ENCODE data around the gene CADM3.

The CADM3 gene

GRCh38 chr1:159185121-159185520 is 13.7 kb downstream of the CADM3 start:
- TF ChIP-seq, protein P1, sequence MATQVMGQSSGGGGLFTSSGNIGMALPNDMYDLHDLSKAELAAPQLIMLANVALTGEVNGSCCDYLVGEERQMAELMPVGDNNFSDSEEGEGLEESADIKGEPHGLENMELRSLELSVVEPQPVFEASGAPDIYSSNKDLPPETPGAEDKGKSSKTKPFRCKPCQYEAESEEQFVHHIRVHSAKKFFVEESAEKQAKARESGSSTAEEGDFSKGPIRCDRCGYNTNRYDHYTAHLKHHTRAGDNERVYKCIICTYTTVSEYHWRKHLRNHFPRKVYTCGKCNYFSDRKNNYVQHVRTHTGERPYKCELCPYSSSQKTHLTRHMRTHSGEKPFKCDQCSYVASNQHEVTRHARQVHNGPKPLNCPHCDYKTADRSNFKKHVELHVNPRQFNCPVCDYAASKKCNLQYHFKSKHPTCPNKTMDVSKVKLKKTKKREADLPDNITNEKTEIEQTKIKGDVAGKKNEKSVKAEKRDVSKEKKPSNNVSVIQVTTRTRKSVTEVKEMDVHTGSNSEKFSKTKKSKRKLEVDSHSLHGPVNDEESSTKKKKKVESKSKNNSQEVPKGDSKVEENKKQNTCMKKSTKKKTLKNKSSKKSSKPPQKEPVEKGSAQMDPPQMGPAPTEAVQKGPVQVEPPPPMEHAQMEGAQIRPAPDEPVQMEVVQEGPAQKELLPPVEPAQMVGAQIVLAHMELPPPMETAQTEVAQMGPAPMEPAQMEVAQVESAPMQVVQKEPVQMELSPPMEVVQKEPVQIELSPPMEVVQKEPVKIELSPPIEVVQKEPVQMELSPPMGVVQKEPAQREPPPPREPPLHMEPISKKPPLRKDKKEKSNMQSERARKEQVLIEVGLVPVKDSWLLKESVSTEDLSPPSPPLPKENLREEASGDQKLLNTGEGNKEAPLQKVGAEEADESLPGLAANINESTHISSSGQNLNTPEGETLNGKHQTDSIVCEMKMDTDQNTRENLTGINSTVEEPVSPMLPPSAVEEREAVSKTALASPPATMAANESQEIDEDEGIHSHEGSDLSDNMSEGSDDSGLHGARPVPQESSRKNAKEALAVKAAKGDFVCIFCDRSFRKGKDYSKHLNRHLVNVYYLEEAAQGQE (IDR thresholded peaks at IDR 0.05; ENCODE audit: insufficient read depth in 1 of 2, low read depth in 2 of 2, low read length in 2 of 2) = no peak
- TF ChIP-seq FOXP2 (optimal IDR thresholded peaks at IDR 0.05; ENCODE audit: borderline replicate concordance, extremely low read depth, extremely low read length, insufficient read depth) (no peak), POLR2AphosphoS5 (IDR thresholded peaks at IDR 0.05; ENCODE audit: low read depth, low read length) (no peak), SIN3A (IDR thresholded peaks at IDR 0.05; ENCODE audit: borderline replicate concordance, insufficient read depth, low read length) (no peak), TAF1 (IDR thresholded peaks at IDR 0.05; ENCODE audit: borderline replicate concordance, insufficient read depth, low read length) (no peak)

DNA sequence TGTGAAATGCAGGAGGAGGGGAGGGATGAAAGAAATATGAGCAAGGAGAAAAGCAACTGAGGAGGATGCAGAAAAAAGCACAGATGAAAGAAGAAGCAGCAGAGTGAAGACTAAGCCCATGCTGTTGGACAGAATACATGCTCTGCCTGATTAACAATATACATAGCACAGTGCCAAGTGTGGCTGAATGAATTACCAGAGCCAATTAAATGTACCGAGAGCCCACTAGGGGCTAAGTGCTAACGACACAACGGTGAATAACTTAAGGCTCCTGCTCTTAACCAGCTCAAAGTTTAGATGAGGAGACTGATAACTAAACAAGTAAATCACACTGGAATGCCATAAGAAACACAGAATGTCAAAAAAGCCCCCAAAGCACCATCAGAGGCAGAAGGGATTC is 15.6 kb downstream of the CADM3 start:
- TF ChIP-seq, protein P1 (IDR thresholded peaks at IDR 0.05; ENCODE audit: insufficient read depth in 1 of 2, low read depth in 2 of 2, low read length in 2 of 2) = no peak
- TF ChIP-seq FOXP2 (optimal IDR thresholded peaks at IDR 0.05; ENCODE audit: borderline replicate concordance, extremely low read depth, extremely low read length, insufficient read depth) = no peak
- TF ChIP-seq POLR2AphosphoS5 (IDR thresholded peaks at IDR 0.05; ENCODE audit: low read depth, low read length) = no peak
- TF ChIP-seq SIN3A (IDR thresholded peaks at IDR 0.05; ENCODE audit: borderline replicate concordance, insufficient read depth, low read length) = no peak
- no peak for TF ChIP-seq TAF1 (IDR thresholded peaks at IDR 0.05; ENCODE audit: borderline replicate concordance, insufficient read depth, low read length)

- TF ChIP-seq, protein P1 (IDR thresholded peaks at IDR 0.05; ENCODE audit: insufficient read depth in 1 of 2, low read depth in 2 of 2, low read length in 2 of 2) = no peak
- TF ChIP-seq TAF1 (IDR thresholded peaks at IDR 0.05; ENCODE audit: borderline replicate concordance, insufficient read depth, low read length) (no peak), FOXP2 (optimal IDR thresholded peaks at IDR 0.05; ENCODE audit: borderline replicate concordance, extremely low read depth, extremely low read length, insufficient read depth) (no peak), SIN3A (IDR thresholded peaks at IDR 0.05; ENCODE audit: borderline replicate concordance, insufficient read depth, low read length) (no peak), POLR2AphosphoS5 (IDR thresholded peaks at IDR 0.05; ENCODE audit: low read depth, low read length) (no peak)
These were observed 16.4 kb downstream of the CADM3 start for GRCh38 chr1:159187647-159188374.

GRCh38 chr1:159188375-159188788 is 17.0 kb downstream of the CADM3 start:
- TF ChIP-seq FOXP2 (optimal IDR thresholded peaks at IDR 0.05; ENCODE audit: borderline replicate concordance, extremely low read depth, extremely low read length, insufficient read depth) = no peak
- TF ChIP-seq, protein P1 (IDR thresholded peaks at IDR 0.05; ENCODE audit: insufficient read depth in 1 of 2, low read depth in 2 of 2, low read length in 2 of 2) = no peak
- no peak for TF ChIP-seq POLR2AphosphoS5 (IDR thresholded peaks at IDR 0.05; ENCODE audit: low read depth, low read length)
- TF ChIP-seq SIN3A (IDR thresholded peaks at IDR 0.05; ENCODE audit: borderline replicate concordance, insufficient read depth, low read length) = no peak
- TF ChIP-seq TAF1 (IDR thresholded peaks at IDR 0.05; ENCODE audit: borderline replicate concordance, insufficient read depth, low read length) = no peak
